WTC11 (cell line): ENCODE data around the gene SNX6.

Source experiments
- MYBL2 ChIP-seq: sonication (generic); formaldehyde crosslinking; IDR thresholded peaks from 2 replicates; pipeline ENCODE4 v1.8.1; 2023; ENCODE audit warnings: mild to moderate bottlenecking, moderate library complexity, missing genetic modification reagents
- TEAD4 ChIP-seq: sonication (generic); formaldehyde crosslinking; IDR thresholded peaks from 2 replicates; pipeline ENCODE4 v1.8.0; 2022; ENCODE audit warnings: mild to moderate bottlenecking, missing genetic modification reagents

DNA sequence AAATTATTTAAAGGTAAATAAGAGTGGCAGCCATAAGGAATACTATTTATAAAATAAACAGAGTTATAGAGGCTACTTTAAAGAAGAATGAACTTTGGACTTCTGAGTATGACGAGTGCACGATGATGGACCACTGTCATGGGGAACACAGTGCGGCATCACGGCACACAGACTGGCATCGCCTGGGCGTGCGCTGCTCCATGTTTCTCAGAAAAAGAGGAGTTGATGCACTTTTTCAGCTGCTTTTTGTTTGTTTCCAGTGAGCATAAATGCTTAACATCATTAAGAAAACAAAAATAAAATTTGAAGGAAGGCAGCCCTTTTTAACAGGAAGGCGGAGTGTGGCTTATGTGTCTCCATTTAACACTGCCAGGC lies 67.2 kb downstream of the SNX6 start:
- no peak for TF ChIP-seq TEAD4 (CRISPR knock-in tag)
- TF ChIP-seq MYBL2 (CRISPR knock-in tag), result no peak
